Common myeloid progenitor, CD34-positive (primary cell): Measurements from ENCODE around the gene NEK6.

ENCODE experiments used
- CTCF ChIA-PET: fragments of 350-600 bp; sonication (Branson Sonifier 250); formaldehyde crosslinking; loops from one replicate; lab custom pipeline; 2021; ENCODE audit warnings: antibody characterized with exemption; lab: Charles Lee
- POLR2A ChIA-PET: fragments of 350-600 bp; sonication (Branson Sonifier 250); formaldehyde crosslinking; loops from one replicate; lab custom pipeline; 2021; ENCODE audit warnings: antibody characterized with exemption; lab: Charles Lee
- DNase-seq, 3 donors: peaks; one replicate each; pipeline versions ENCODE4 v3.0.0 to v3.0.0-alpha.2; 2013
- H3K27ac ChIP-seq, 2 experiments: 1 replicate in 1 of 2; 2 replicates in 1 of 2; pipeline ENCODE4 v1.7.0; 2013; ENCODE audit warnings: inconsistent platforms in 2 of 2, low read length in 2 of 2, mild to moderate bottlenecking in 2 of 2, low read depth in 1 of 2, moderate library complexity in 1 of 2; ENCODE audit not compliant: severe bottlenecking in 2 of 2, insufficient read depth in 1 of 2, poor library complexity in 1 of 2
- H3K27me3 ChIP-seq, 5 experiments: replicated peaks in 2 of 5; 1 replicate in 3 of 5; 2 replicates in 2 of 5; pipeline versions ENCODE4 v1.6.1 to v1.7.0; 2013; ENCODE audit warnings: low read length in 4 of 5, mild to moderate bottlenecking in 2 of 5, moderate library complexity in 2 of 5, inconsistent platforms in 1 of 5; ENCODE audit not compliant: insufficient read depth in 5 of 5, control insufficient read depth in 4 of 5
- H3K36me3 ChIP-seq, 4 experiments: 1 replicate in 2 of 4; 2 replicates in 2 of 4; pipeline versions ENCODE4 v1.6.1 to v1.7.0; 2013; ENCODE audit warnings: low read length in 3 of 4, control low read depth in 1 of 4, mild to moderate bottlenecking in 1 of 4; ENCODE audit not compliant: control insufficient read depth in 4 of 4, insufficient read depth in 4 of 4
- H3K4me1 ChIP-seq, 4 experiments: 1 replicate in 3 of 4; 2 replicates in 1 of 4; pipeline versions ENCODE4 v1.6.1 to v1.7.1; 2013; ENCODE audit warnings: low read length in 3 of 4, mild to moderate bottlenecking in 3 of 4, control low read depth in 1 of 4, inconsistent platforms in 1 of 4, moderate library complexity in 1 of 4; ENCODE audit not compliant: control insufficient read depth in 4 of 4, insufficient read depth in 4 of 4; ENCODE audit errors: control extremely low read depth in 1 of 4
- H3K4me3 ChIP-seq, 7 experiments: 1 replicate in 4 of 7; 2 replicates in 3 of 7; pipeline versions ENCODE4 v1.5.1 to v1.7.0; 2013; ENCODE audit warnings: mild to moderate bottlenecking in 7 of 7, low read length in 6 of 7, moderate library complexity in 6 of 7, inconsistent platforms in 2 of 7, low read depth in 2 of 7, control low read depth in 1 of 7; ENCODE audit not compliant: insufficient read depth in 4 of 7, control insufficient read depth in 1 of 7; ENCODE audit errors: extremely low read depth in 1 of 7
- H3K9me3 ChIP-seq, 5 experiments: 1 replicate in 4 of 5; 2 replicates in 1 of 5; pipeline versions ENCODE4 v1.6.1 to v1.7.1; 2013; ENCODE audit warnings: low read length in 4 of 5, mild to moderate bottlenecking in 2 of 5, inconsistent platforms in 1 of 5, low read depth in 1 of 5, moderate library complexity in 1 of 5; ENCODE audit not compliant: control insufficient read depth in 4 of 5, insufficient read depth in 2 of 5; ENCODE audit errors: control extremely low read depth in 1 of 5
- WGBS: methylation state at CpG from one replicate; pipeline ENCODE4 v1.1.5; 2013; ENCODE audit not compliant: insufficient coverage; 5-methylcytosine and 5-hydroxymethylcytosine counted together

The NEK6 gene

GRCh38 chr9:124213396-124213795, 44.4 kb upstream of the NEK6 start:
- DNase-seq = no peak
- ChIA-PET POLR2A (no interaction called here), CTCF (interaction anchor here (1.8 kb wide), 1 partner anchor 16 kb away, joined by 3 read pairs; no protein-coding TSS in a partner anchor)
- H3K9me3 ChIP-seq = no peaks in the 10 kb centered on the region
- H3K4me1 ChIP-seq = peaks cover 14 to 80% (median 61%) of the 10 kb centered on the region in 4 experiments
- no peaks in the 10 kb centered on the region for H3K36me3 ChIP-seq
- no peak overlapping the region for H3K4me3 ChIP-seq
- 95% methylated on average over 11 of the region's 12 CpGs for WGBS
- no peak overlapping the region for H3K27ac ChIP-seq
- H3K27me3 ChIP-seq = no peaks in the 10 kb centered on the region

GRCh38 chr9:124214116-124214515, 43.6 kb upstream of the NEK6 start:
- WGBS = 80% methylated on average over 2 of the region's 8 CpGs
- Histone ChIP-seq H3K27me3 (no peaks in the 10 kb centered on the region), H3K4me3 (no peak overlapping the region), H3K27ac (no peak overlapping the region), H3K36me3 (no peaks in the 10 kb centered on the region), H3K4me1 (peaks cover 14 to 80% (median 61%) of the 10 kb centered on the region in 4 experiments), H3K9me3 (no peaks in the 10 kb centered on the region)
- DNase-seq = no peak
- ChIA-PET CTCF (interaction anchor here (1.0 to 1.8 kb wide), 2 partner anchors 16 to 18 kb away, joined by 3 read pairs; no protein-coding TSS in a partner anchor), POLR2A (no interaction called here)

DNA sequence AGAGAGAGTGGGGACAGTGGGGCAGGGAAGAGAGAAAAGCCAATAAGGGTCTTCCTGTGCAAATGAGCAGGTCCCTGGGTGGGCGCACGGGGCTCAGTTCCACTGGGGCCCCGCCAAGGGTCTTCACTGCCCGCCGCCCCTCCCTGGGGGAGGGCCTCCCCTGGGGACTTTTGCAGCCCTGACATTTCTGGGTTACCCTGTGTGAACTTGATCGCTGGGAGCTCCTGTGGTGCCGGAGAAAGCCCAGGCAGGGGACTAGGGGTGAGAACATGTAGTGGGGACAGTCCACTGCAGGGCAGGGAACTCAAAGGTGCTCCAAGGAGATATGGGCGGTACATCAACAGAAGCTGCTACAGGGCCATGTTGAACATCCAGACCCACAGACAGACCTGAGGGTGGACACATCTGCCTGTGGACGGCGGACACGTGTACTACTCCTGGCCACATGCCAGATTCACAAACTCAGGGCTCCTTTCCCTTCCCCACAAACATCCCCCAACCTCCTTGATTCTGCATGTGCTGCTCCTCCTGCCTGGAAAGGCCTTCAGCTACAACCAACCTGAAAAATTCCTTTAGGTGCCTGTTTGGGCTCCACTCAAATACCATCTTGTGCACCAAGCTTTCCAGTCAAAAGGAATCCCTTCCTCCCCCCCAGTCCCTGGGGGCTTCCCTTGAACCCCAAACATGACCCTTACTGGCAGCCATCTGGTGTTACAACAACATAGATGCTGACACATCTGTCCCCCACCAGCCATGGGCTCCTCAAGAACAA, 43.0 kb upstream of the NEK6 start:
- peaks cover 18 to 79% (median 60%) of the 10 kb centered on the region in 4 experiments for H3K4me1 ChIP-seq
- H3K27ac ChIP-seq = no peak overlapping the region
- 70% methylated on average over 9 of the region's 11 CpGs for WGBS
- ChIA-PET CTCF (interaction anchor here (1.0 to 1.8 kb wide), 2 partner anchors 17 to 18 kb away, joined by 3 read pairs; no protein-coding TSS in a partner anchor), POLR2A (no interaction called here)
- H3K36me3 ChIP-seq = no peaks in the 10 kb centered on the region
- DNase-seq = no peak
- no peaks in the 10 kb centered on the region for H3K27me3 ChIP-seq
- no peaks in the 10 kb centered on the region for H3K9me3 ChIP-seq
- no peak overlapping the region for H3K4me3 ChIP-seq

- Histone ChIP-seq H3K4me3 (no peak overlapping the region), H3K36me3 (no peaks in the 10 kb centered on the region), H3K9me3 (no peaks in the 10 kb centered on the region), H3K27me3 (no peaks in the 10 kb centered on the region), H3K4me1 (peaks cover 18 to 81% (median 60%) of the 10 kb centered on the region in 4 experiments), H3K27ac (no peak overlapping the region)
- CTCF ChIA-PET = interaction anchor here (1.4 to 1.8 kb wide), 3 partner anchors 11 to 82 kb away, joined by 5 to 6 read pairs (median 6); no protein-coding TSS in a partner anchor
- 91% methylated on average over 5 of the region's 6 CpGs for WGBS
- DNase-seq = no peak
- POLR2A ChIA-PET = no interaction called here
Observed at GRCh38 chr9:124215368-124215910, 42.3 kb upstream of the NEK6 start.

DNA sequence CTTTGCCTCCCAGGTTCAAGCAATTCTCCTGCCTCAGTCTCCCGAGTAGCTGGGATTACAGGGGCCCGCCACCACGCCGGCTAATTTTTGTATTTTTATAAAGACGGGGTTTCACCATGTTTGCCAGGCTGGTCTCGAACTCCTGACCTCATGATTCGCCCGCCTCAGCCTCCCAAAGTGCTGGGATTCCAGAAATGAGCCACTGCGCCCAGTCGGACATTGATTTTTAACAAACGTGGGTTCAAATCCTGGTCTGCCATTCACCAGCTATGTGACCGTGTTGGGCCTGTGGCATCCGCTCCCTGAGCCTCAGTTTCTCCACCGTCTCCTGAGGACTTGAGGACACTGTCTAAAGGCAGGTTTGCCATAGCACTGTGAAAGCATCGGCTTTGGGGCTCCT, 41.8 kb upstream of the NEK6 start:
- Histone ChIP-seq H3K27me3 (no peaks in the 10 kb centered on the region), H3K4me3 (peak overlapping the region in 2 of 7 experiments; percentile 0 to 13), H3K9me3 (no peaks in the 10 kb centered on the region), H3K27ac (no peak overlapping the region), H3K36me3 (no peaks in the 10 kb centered on the region), H3K4me1 (peaks cover 18 to 82% (median 61%) of the 10 kb centered on the region in 4 experiments)
- 94% methylated on average over 13 of the region's 15 CpGs for WGBS
- ChIA-PET CTCF (interaction anchor here (1.2 to 1.8 kb wide), 4 partner anchors 7 to 82 kb away, joined by 3 to 6 read pairs (median 6); no protein-coding TSS in a partner anchor), POLR2A (interaction anchor here (0.6 kb wide), 1 partner anchor 26 kb away, joined by 3 read pairs; no protein-coding TSS in a partner anchor)
- DNase-seq = no peak

- ChIA-PET CTCF (interaction anchor here (0.9 to 1.9 kb wide), 9 partner anchors 8 to 100 kb away, joined by 3 to 6 read pairs (median 5); partner anchors contain the start of gene NEK6), POLR2A (interaction anchor here (0.6 kb wide), 1 partner anchor 25 kb away, joined by 3 read pairs; no protein-coding TSS in a partner anchor)
- no peaks in the 10 kb centered on the region for H3K27me3 ChIP-seq
- 21% methylated on average over 4 of the region's 9 CpGs for WGBS
- H3K4me3 ChIP-seq = peak overlapping the region in 3 of 7 experiments; percentile 8 to 27 (median 13)
- H3K4me1 ChIP-seq = peaks cover 18 to 88% (median 62%) of the 10 kb centered on the region in 4 experiments
- DNase-seq = peak; percentile 61 to 93 (median 90)
- peak overlapping the region in 1 of 2 experiments; percentile 32 for H3K27ac ChIP-seq
- no peaks in the 10 kb centered on the region for H3K36me3 ChIP-seq
- H3K9me3 ChIP-seq = peaks cover 0 to 4% (median 0%) of the 10 kb centered on the region in 5 experiments
Observed at GRCh38 chr9:124216474-124217176, 41.1 kb upstream of the NEK6 start.
